HepG2 (cell line): ENCODE results near the gene GNPAT. TPM values are rescaled to one million over a fixed set of nuclear protein-coding genes. Genes with fewer than 3 reads are reported as not detected.
A peak's percentile ranks its signal among the peaks of the same experiment; 100 is the strongest.

Experiments used
- CENPT ChIP-seq: sonication (generic); formaldehyde crosslinking; IDR thresholded peaks from 2 replicates; pipeline ENCODE4 v1.8.0; 2022; ENCODE audit warnings: low read depth, mild to moderate bottlenecking, moderate library complexity, missing genetic modification reagents
- ELF4 ChIP-seq: sonication (generic); formaldehyde crosslinking; IDR thresholded peaks from 2 replicates; pipeline ENCODE4 v1.5.0; 2020; ENCODE audit warnings: missing genetic modification reagents, mild to moderate bottlenecking, moderate library complexity, borderline replicate concordance
- HNF4A ChIP-seq: sonication (generic); formaldehyde crosslinking; IDR thresholded peaks from 2 replicates; pipeline ENCODE4 v1.4.0; 2020; ENCODE audit warnings: missing genetic modification reagents
- HNF4G ChIP-seq, 2 experiments: sonication (generic) in 1 of 2; formaldehyde crosslinking in 1 of 2; IDR thresholded peaks; 2 replicates each; pipeline versions ENCODE4 v1.4.0 to v1.6.1; 2011 to 2020; ENCODE audit warnings: borderline replicate concordance in 2 of 2, low read depth in 2 of 2, mild to moderate bottlenecking in 2 of 2, low read length in 1 of 2, missing genetic modification reagents in 1 of 2, moderate library complexity in 1 of 2
- HNRNPH1 ChIP-seq: fragments of 200-400 bp; formaldehyde crosslinking; optimal IDR thresholded peaks from 2 replicates; pipeline ENCODE3; 2017; ENCODE audit warnings: mild to moderate bottlenecking, low read depth, low read length
- LCORL ChIP-seq, 2 experiments: fragments of 450-650 bp in 1 of 2; sonication (generic) in 1 of 2; formaldehyde crosslinking in 1 of 2; IDR thresholded peaks; 2 replicates each; pipeline versions ENCODE4 v1.5.0 to v1.6.1; 2017 to 2020; ENCODE audit warnings: antibody characterized with exemption in 1 of 2, missing genetic modification reagents in 1 of 2
- MBNL3 ChIP-seq: fragments of 250-450 bp; sonication (Bioruptor Pico); conservative IDR thresholded peaks from 2 replicates; pipeline ENCODE4 v1.8.0; 2022; ENCODE audit warnings: mild to moderate bottlenecking, inconsistent platforms
- MTF1 ChIP-seq: sonication (generic); formaldehyde crosslinking; IDR thresholded peaks from 2 replicates; pipeline ENCODE4 v1.5.0; 2020; ENCODE audit warnings: missing genetic modification reagents
- PPARG ChIP-seq: conservative IDR thresholded peaks from 2 replicates; pipeline ENCODE4 v1.6.1; 2016; ENCODE audit warnings: missing biosample characterization, missing genetic modification reagents
- PTBP1 ChIP-seq: fragments of 200-400 bp; formaldehyde crosslinking; IDR thresholded peaks from 2 replicates; pipeline ENCODE4 v1.6.1; 2018; ENCODE audit warnings: low read length, low read depth; ENCODE audit not compliant: poor library complexity, severe bottlenecking
- RCOR2 ChIP-seq: IDR thresholded peaks from 2 replicates; pipeline ENCODE4 v1.6.1; 2016; ENCODE audit warnings: missing biosample characterization, missing genetic modification reagents
- SOX13 ChIP-seq, 3 experiments: fragments of 450-650 bp in 1 of 3; sonication (generic) in 1 of 3; formaldehyde crosslinking in 1 of 3; IDR thresholded peaks in 2 of 3; conservative IDR thresholded peaks in 1 of 3; 2 replicates each; pipeline versions ENCODE4 v1.5.0 to v1.6.1; 2016 to 2020; ENCODE audit warnings: antibody characterized with exemption in 1 of 3, mild to moderate bottlenecking in 1 of 3, missing compliant biosample characterization in 1 of 3, missing genetic modification reagents in 1 of 3, moderate library complexity in 1 of 3
- SOX6 ChIP-seq, 2 experiments: fragments of 450-650 bp in 1 of 2; sonication (generic) in 1 of 2; formaldehyde crosslinking in 1 of 2; IDR thresholded peaks; 2 replicates each; pipeline versions ENCODE4 v1.4.0 to v1.6.1; 2017 to 2020; ENCODE audit warnings: antibody characterized with exemption in 1 of 2, mild to moderate bottlenecking in 1 of 2, missing genetic modification reagents in 1 of 2
- TEAD3 ChIP-seq: optimal IDR thresholded peaks from 2 replicates; pipeline ENCODE3; 2016; ENCODE audit warnings: borderline replicate concordance
- ZBTB7B ChIP-seq: sonication (generic); formaldehyde crosslinking; IDR thresholded peaks from 2 replicates; pipeline ENCODE4 v1.4.0; 2020; ENCODE audit warnings: missing genetic modification reagents
- ZC3H4 ChIP-seq: sonication (generic); formaldehyde crosslinking; IDR thresholded peaks from 2 replicates; pipeline ENCODE4 v1.4.0; 2020; ENCODE audit warnings: missing genetic modification reagents, borderline replicate concordance
- ZEB1 ChIP-seq: IDR thresholded peaks from 2 replicates; pipeline ENCODE4 v1.6.1; 2012; ENCODE audit warnings: mild to moderate bottlenecking, low read depth, inconsistent platforms; ENCODE audit not compliant: insufficient replicate concordance
- ZNF337 ChIP-seq: sonication (generic); formaldehyde crosslinking; IDR thresholded peaks from 2 replicates; pipeline ENCODE4 v1.5.1; 2020; ENCODE audit warnings: missing genetic modification reagents, low read depth, mild to moderate bottlenecking, borderline replicate concordance
- ZNF563 ChIP-seq: sonication (generic); formaldehyde crosslinking; IDR thresholded peaks from 2 replicates; pipeline ENCODE4 v1.8.0; 2022; ENCODE audit warnings: mild to moderate bottlenecking, moderate library complexity, missing genetic modification reagents
- ZNF772 ChIP-seq: sonication (generic); formaldehyde crosslinking; IDR thresholded peaks from 2 replicates; pipeline ENCODE4 v1.5.0; 2020; ENCODE audit warnings: mild to moderate bottlenecking, missing genetic modification reagents
- polyA plus RNA-seq, 8 experiments: library from polyadenylated mRNA; depleted of rRNA in 3 of 8; stranded (reverse) in 7 of 8; unstranded in 1 of 8; fragments of >200 nt; fragmentation: Illumina TruSeq in 4 of 8; extraction: Trizol in 4 of 8; gene quantifications; 2 replicates each; pipeline versions ENCODE4 v1.2.1 to v1.2.3, GENCODE V29; 2011 to 2016; ENCODE audit warnings: low read depth in 4 of 8, missing spikeins in 1 of 8, mixed read lengths in 1 of 8; ENCODE audit not compliant: insufficient read depth in 1 of 8
- total RNA-seq, 5 experiments: library from RNA; depleted of rRNA; stranded (reverse); fragments of >200 nt; fragmentation: Illumina TruSeq; extraction: Trizol; gene quantifications; 2 replicates each; pipeline ENCODE4 v1.2.3, GENCODE V29; 2016; ENCODE audit warnings: low read depth in 1 of 5
- TF ChIP-seq, protein P1 (sequence below): sonication (generic); formaldehyde crosslinking; IDR thresholded peaks from 2 replicates; pipeline ENCODE4 v1.4.0; 2020; ENCODE audit warnings: missing genetic modification reagents
- TF ChIP-seq, protein P2 (sequence below): IDR thresholded peaks from 2 replicates; pipeline ENCODE4 v1.6.1; 2018; ENCODE audit warnings: missing genetic modification reagents, mild to moderate bottlenecking, missing compliant biosample characterization
- TF ChIP-seq, protein P3 (sequence below): sonication (generic); formaldehyde crosslinking; IDR thresholded peaks from 2 replicates; pipeline ENCODE4 v1.4.0; 2020; ENCODE audit warnings: missing genetic modification reagents

Gene GNPAT
- total and polyA plus RNA-seq, 2 of the 13 experiments (the other 11 are each of a cell fraction or from before 2014, with no cell fraction given) = 58.3 to 114 TPM

DNA sequence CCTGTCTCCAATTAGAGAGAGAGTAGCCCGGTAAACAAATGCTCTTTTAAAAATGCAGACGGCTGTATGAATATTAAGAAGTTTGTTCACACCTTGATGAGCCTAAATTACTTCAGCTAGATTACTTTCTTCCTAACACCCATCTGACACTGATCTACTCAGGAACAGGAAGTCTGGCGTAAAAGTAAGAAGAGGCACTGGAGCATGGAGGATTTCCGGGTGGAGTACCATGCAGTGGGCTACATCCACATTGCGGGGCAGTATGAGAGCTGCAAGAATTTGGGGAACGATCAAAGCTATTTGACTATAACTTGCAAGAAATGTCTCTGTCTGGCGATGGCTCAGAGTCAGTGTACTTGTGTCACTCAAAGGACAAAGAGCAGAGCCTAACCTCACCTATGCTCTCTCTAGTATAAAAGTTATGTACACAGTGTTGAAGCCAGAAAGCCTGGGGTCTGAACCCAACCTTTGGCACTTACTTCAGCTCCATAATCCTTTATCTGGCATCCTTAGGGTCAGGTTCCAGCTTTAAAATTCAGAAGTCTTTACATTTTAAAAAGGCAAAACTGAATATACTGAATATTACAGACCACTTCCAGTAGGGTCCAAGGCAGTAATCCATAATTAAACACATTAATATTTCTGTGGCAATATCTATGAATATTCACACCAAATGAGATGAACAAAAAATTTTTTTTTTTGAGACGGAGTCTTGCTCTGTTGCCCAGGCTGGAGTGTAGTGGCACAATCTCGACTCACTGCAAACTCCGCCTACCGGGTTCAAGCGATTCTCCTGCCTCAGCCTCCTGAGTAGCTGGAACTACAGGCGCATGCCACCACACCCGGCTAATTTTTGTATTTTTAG lies 7.9 kb upstream of the GNPAT start (continued):
- TF ChIP-seq ZC3H4 (CRISPR knock-in tag) (no peak), MBNL3 (CRISPR knock-in tag) (no peak), HNF4G (IDR thresholded peaks at IDR 0.05; ENCODE audit: borderline replicate concordance, low read depth, low read length) (peak; percentile 90), HNF4G (CRISPR knock-in tag; IDR thresholded peaks at IDR 0.05; ENCODE audit: borderline replicate concordance, low read depth) (peak; percentile 60; the same call in 1 of the 2 replicates), MTF1 (CRISPR knock-in tag) (no peak), PPARG (CRISPR knock-in tag) (peak; percentile 85), HNRNPH1 (no peak), LCORL (IDR thresholded peaks at IDR 0.05) (no peak), LCORL (CRISPR knock-in tag; IDR thresholded peaks at IDR 0.05) (0 out of 2 replicates have a peak, but pooled peaks have one; percentile 4), TEAD3 (CRISPR knock-in tag) (peak; percentile 42), ZNF563 (CRISPR knock-in tag) (0 out of 2 replicates have a peak, but pooled peaks have one; percentile 33), ZNF772 (CRISPR knock-in tag) (0 out of 2 replicates have a peak, but pooled peaks have one; percentile 5), ZBTB7B (CRISPR knock-in tag) (peak; percentile 60; the same call in 1 of the 2 replicates), CENPT (CRISPR knock-in tag) (no peak), ZEB1 (peak; percentile 13), ZNF337 (CRISPR knock-in tag) (no peak), SOX6 (IDR thresholded peaks at IDR 0.05) (no peak), SOX6 (CRISPR knock-in tag; IDR thresholded peaks at IDR 0.05) (0 out of 2 replicates have a peak, but pooled peaks have one; percentile 24), PTBP1 (no peak), RCOR2 (CRISPR knock-in tag) (peak; percentile 49), SOX13 (IDR thresholded peaks at IDR 0.05) (no peak), SOX13 (CRISPR knock-in tag; conservative IDR thresholded peaks at IDR 0.05 in 1 of 2, IDR thresholded peaks at IDR 0.05 in 1 of 2) (peak in 1 of 2 experiments; percentile 62; a peak in 2 of 4 replicates), HNF4A (peak; percentile 90), ELF4 (CRISPR knock-in tag) (no peak)
- TF ChIP-seq, protein P1, sequence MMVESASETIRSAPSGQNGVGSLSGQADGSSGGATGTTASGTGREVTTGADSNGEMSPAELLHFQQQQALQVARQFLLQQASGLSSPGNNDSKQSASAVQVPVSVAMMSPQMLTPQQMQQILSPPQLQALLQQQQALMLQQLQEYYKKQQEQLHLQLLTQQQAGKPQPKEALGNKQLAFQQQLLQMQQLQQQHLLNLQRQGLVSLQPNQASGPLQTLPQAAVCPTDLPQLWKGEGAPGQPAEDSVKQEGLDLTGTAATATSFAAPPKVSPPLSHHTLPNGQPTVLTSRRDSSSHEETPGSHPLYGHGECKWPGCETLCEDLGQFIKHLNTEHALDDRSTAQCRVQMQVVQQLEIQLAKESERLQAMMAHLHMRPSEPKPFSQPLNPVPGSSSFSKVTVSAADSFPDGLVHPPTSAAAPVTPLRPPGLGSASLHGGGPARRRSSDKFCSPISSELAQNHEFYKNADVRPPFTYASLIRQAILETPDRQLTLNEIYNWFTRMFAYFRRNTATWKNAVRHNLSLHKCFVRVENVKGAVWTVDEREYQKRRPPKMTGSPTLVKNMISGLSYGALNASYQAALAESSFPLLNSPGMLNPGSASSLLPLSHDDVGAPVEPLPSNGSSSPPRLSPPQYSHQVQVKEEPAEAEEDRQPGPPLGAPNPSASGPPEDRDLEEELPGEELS = peak; percentile 15; the same call in 1 of the 2 replicates
- TF ChIP-seq, protein P2, sequence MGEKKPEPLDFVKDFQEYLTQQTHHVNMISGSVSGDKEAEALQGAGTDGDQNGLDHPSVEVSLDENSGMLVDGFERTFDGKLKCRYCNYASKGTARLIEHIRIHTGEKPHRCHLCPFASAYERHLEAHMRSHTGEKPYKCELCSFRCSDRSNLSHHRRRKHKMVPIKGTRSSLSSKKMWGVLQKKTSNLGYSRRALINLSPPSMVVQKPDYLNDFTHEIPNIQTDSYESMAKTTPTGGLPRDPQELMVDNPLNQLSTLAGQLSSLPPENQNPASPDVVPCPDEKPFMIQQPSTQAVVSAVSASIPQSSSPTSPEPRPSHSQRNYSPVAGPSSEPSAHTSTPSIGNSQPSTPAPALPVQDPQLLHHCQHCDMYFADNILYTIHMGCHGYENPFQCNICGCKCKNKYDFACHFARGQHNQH (CRISPR knock-in tag) = no peak
- TF ChIP-seq, protein P3, sequence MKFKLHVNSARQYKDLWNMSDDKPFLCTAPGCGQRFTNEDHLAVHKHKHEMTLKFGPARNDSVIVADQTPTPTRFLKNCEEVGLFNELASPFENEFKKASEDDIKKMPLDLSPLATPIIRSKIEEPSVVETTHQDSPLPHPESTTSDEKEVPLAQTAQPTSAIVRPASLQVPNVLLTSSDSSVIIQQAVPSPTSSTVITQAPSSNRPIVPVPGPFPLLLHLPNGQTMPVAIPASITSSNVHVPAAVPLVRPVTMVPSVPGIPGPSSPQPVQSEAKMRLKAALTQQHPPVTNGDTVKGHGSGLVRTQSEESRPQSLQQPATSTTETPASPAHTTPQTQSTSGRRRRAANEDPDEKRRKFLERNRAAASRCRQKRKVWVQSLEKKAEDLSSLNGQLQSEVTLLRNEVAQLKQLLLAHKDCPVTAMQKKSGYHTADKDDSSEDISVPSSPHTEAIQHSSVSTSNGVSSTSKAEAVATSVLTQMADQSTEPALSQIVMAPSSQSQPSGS (CRISPR knock-in tag) = no peak
